Endodermal cell (in vitro differentiated cells): ENCODE measurements around the gene XYLT1. TPM values are rescaled to one million over a fixed set of nuclear protein-coding genes. Genes with fewer than 3 reads are reported as not detected.

ENCODE experiments used
- DNase-seq: peaks from one replicate; pipeline ENCODE4 v3.0.0-alpha.2; 2017
- H3K27ac ChIP-seq: 2 replicates; pipeline ENCODE4 v1.5.1; 2013; ENCODE audit warnings: mild to moderate bottlenecking, low read depth, low read length, moderate library complexity
- H3K27me3 ChIP-seq: 2 replicates; pipeline ENCODE4 v1.6.1; 2013; ENCODE audit warnings: mild to moderate bottlenecking, low read length, moderate library complexity; ENCODE audit not compliant: insufficient read depth, control insufficient read depth, poor library complexity, severe bottlenecking
- H3K36me3 ChIP-seq: 2 replicates; pipeline ENCODE4 v1.7.0; 2013; ENCODE audit warnings: mild to moderate bottlenecking, low read length, moderate library complexity; ENCODE audit not compliant: control insufficient read depth, insufficient read depth
- H3K4me1 ChIP-seq: one replicate; pipeline ENCODE4 v1.7.0; 2013; ENCODE audit warnings: low read length; ENCODE audit not compliant: control insufficient read depth, insufficient read depth
- H3K4me3 ChIP-seq: 2 replicates; pipeline ENCODE4 v1.5.1; 2013; ENCODE audit warnings: mild to moderate bottlenecking, low read length, moderate library complexity
- H3K9ac ChIP-seq: 2 replicates; pipeline ENCODE4 v1.6.1; 2013; ENCODE audit warnings: mild to moderate bottlenecking, low read length, moderate library complexity; ENCODE audit not compliant: poor library complexity, severe bottlenecking; ENCODE audit errors: extremely low read depth
- H3K9me3 ChIP-seq: 2 replicates; pipeline ENCODE4 v1.6.1; 2013; ENCODE audit warnings: mild to moderate bottlenecking, low read length, moderate library complexity; ENCODE audit not compliant: control insufficient read depth
- H3K27ac Mint-ChIP-seq: 2 replicates; pipeline ENCODE4 v1.8.0; 2020; ENCODE audit warnings: mixed read lengths
- H3K27me3 Mint-ChIP-seq: 2 replicates; pipeline ENCODE4 v1.8.0; 2021; ENCODE audit warnings: mild to moderate bottlenecking, mixed read lengths; ENCODE audit not compliant: insufficient read depth
- H3K36me3 Mint-ChIP-seq: 2 replicates; pipeline ENCODE4 v1.8.0; 2020; ENCODE audit warnings: low read depth, mixed read lengths
- H3K4me1 Mint-ChIP-seq: 2 replicates; pipeline ENCODE4 v1.8.0; 2020; ENCODE audit warnings: mixed read lengths
- H3K4me3 Mint-ChIP-seq: 2 replicates; pipeline ENCODE4 v1.8.0; 2020; ENCODE audit warnings: mild to moderate bottlenecking, moderate library complexity, mixed read lengths
- H3K9me3 Mint-ChIP-seq: 2 replicates; pipeline ENCODE4 v1.8.0; 2020; ENCODE audit warnings: mild to moderate bottlenecking, mixed read lengths
- CTCF ChIP-seq: fragments of 200-600 bp; sonication (generic); conservative IDR thresholded peaks from 2 replicates; pipeline ENCODE4 v1.5.0; 2021; ENCODE audit warnings: antibody characterized with exemption, mild to moderate bottlenecking
- WGBS, 2 experiments: methylation state at CpG; one replicate each; pipeline versions ENCODE4 v1.1.5 to v1.1.7; 2013; ENCODE audit warnings: missing lambda C conversion rate in 2 of 2, mixed read lengths in 1 of 2; ENCODE audit not compliant: insufficient coverage in 1 of 2, insufficient read length in 1 of 2; 5-methylcytosine and 5-hydroxymethylcytosine counted together
- total RNA-seq, 2 donors: library from RNA; stranded (reverse); fragmentation: NEBNext Ultra II Directional in 1 of 2; extraction: Animal tissue kit (Norgen Biotek cat#: 25700) in 1 of 2; gene quantifications; 2 replicates in 1 of 2; 3 replicates in 1 of 2; pipeline ENCODE4 v1.2.1, GENCODE V29; 2021

The XYLT1 gene
- total RNA-seq, 2 donors from 2014 or later: 26.8 to 28.5 TPM

- Histone ChIP-seq H3K4me3 (no peak overlapping the region), H3K27ac (peak overlapping the region; percentile 93), H3K36me3 (no peaks in the 10 kb centered on the region), H3K9me3 (no peaks in the 10 kb centered on the region), H3K27me3 (no peaks in the 10 kb centered on the region), H3K9ac (no peak overlapping the region), H3K4me1 (no peaks in the 10 kb centered on the region)
- Mint-ChIP-seq H3K4me3 (no peak overlapping the region), H3K27me3 (no peaks in the 10 kb centered on the region), H3K4me1 (peaks cover 8% of the 10 kb centered on the region), H3K36me3 (peaks cover 3% of the 10 kb centered on the region), H3K27ac (no peak overlapping the region), H3K9me3 (no peaks in the 10 kb centered on the region)
- TF ChIP-seq CTCF: no peak
- 57 to 70% methylated on average over 15 to 18 of the region's 18 CpGs for WGBS, 2 experiments
- no peak for DNase-seq
Measured at GRCh38 chr16:17160285-17160853, 310.4 kb downstream of the XYLT1 start.

GRCh38 chr16:17159617-17160016 lies 311.1 kb downstream of the XYLT1 start:
- H3K27me3 Mint-ChIP-seq: no peaks in the 10 kb centered on the region
- Histone ChIP-seq H3K4me1 (no peaks in the 10 kb centered on the region), H3K9ac (no peak overlapping the region), H3K27ac (peak overlapping the region; percentile 93), H3K27me3 (no peaks in the 10 kb centered on the region), H3K9me3 (no peaks in the 10 kb centered on the region), H3K36me3 (no peaks in the 10 kb centered on the region), H3K4me3 (no peak overlapping the region)
- no peaks in the 10 kb centered on the region for H3K9me3 Mint-ChIP-seq
- 78 to 89% methylated on average over 10 to 12 of the region's 12 CpGs for WGBS, 2 experiments
- peaks cover 8% of the 10 kb centered on the region for H3K4me1 Mint-ChIP-seq
- no peak for DNase-seq
- no peak for TF ChIP-seq CTCF
- H3K4me3 Mint-ChIP-seq: no peak overlapping the region
- no peak overlapping the region for H3K27ac Mint-ChIP-seq
- peaks cover 3% of the 10 kb centered on the region for H3K36me3 Mint-ChIP-seq

DNA sequence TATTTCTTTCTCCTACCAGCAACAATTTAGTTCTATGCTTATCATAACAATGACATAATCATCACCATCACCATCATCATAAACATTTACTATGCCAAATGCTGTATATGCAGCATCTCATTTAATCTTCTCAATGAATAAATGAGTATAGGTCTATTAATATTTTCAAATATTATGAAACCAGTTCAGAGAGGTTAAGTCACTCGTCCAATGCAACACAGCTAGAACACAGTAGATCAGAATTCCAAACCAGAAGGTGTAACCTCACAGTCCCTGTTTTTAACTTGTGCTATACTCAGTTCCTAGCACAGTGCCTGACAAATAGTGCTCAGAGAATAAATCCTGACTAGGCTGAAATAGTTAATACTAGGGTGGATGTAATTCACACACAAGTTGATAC lies 314.8 kb downstream of the XYLT1 start:
- Mint-ChIP-seq H3K27me3 (no peaks in the 10 kb centered on the region), H3K27ac (no peak overlapping the region), H3K9me3 (no peaks in the 10 kb centered on the region), H3K4me3 (no peak overlapping the region), H3K4me1 (peaks cover 5% of the 10 kb centered on the region), H3K36me3 (peaks cover 3% of the 10 kb centered on the region)
- Histone ChIP-seq H3K27me3 (no peaks in the 10 kb centered on the region), H3K9ac (no peak overlapping the region), H3K36me3 (no peaks in the 10 kb centered on the region), H3K4me3 (no peak overlapping the region), H3K9me3 (no peaks in the 10 kb centered on the region), H3K27ac (no peak overlapping the region), H3K4me1 (no peaks in the 10 kb centered on the region)
- no peak for TF ChIP-seq CTCF
- no peak for DNase-seq
- WGBS, 2 experiments: 94% methylated on average over 1 of the region's 1 CpG; no CpG with 5 or more reads in 1 of the 2 experiments
